ENCODE measurements around the gene GOLGA2. TPM values are rescaled to one million over a fixed set of nuclear protein-coding genes. Genes with fewer than 3 reads are reported as not detected.
"Not testable (repeated sequence)": the region's sequence is repeated elsewhere in the genome, so short reads cannot be mapped to it uniquely, and the experiment has no call there.

Gene GOLGA2
- total and polyA plus RNA-seq, 2 of the 13 experiments (the other 11 are each of a cell fraction or from before 2014, with no cell fraction given): 45.3 to 45.8 TPM

- WGBS (ENCODE audit: low lambda C conversion rate): 94% methylated on average over 5 of the region's 6 CpGs
- Histone ChIP-seq H3K27me3 (ENCODE audit: control insufficient read depth in 1 of 2, insufficient read depth in 2 of 2, low read length in 2 of 2) (no peaks in the 10 kb centered on the region), H4K20me1 (ENCODE audit: insufficient read depth, low read length) (no peaks in the 10 kb centered on the region), H3K9ac (ENCODE audit: insufficient read depth, low read depth, low read length) (no peak overlapping the region), H3K36me3 (replicated peaks in 1 of 2; ENCODE audit: control insufficient read depth in 1 of 2, insufficient read depth in 2 of 2, low read length in 2 of 2) (peaks cover 5 to 12% of the 10 kb centered on the region in 2 experiments; a peak in 3 of 5 replicates), H3K79me2 (ENCODE audit: insufficient read depth, low read length) (no peaks in the 10 kb centered on the region), H3K9me3 (ENCODE audit: low read length) (no peaks in the 10 kb centered on the region), H3K27ac (ENCODE audit: extremely low read length, insufficient read depth, low read length) (no peak overlapping the region), H3K4me2 (ENCODE audit: low read depth, low read length) (no peak overlapping the region), H3K4me3 (replicated peaks in 1 of 3; ENCODE audit: insufficient read depth in 1 of 3, low read depth in 2 of 3, low read length in 3 of 3) (no peak overlapping the region), H3K4me1 (ENCODE audit: insufficient read depth, low read length) (peaks cover 6% of the 10 kb centered on the region), H2AFZ (ENCODE audit: low read length) (no peak overlapping the region)
- DNase-seq (ENCODE audit: low spot score): no peak
- no peak for ATAC-seq
- ChIA-PET POLR2A (no interaction called here), CTCF (ENCODE audit: low intra/inter-chr PET ratio, low total read pairs) (no interaction called here)
- in situ Hi-C loops (cut with HindIII; ENCODE audit: extremely low pct_ligation_motif_present, low pct_unique_long_range_greater_than_20kb): no loop called here
- TF ChIP-seq ZNF772 (CRISPR knock-in tag; IDR thresholded peaks at IDR 0.05): no peak
- no peak for FAIRE-seq
- intact Hi-C loops (cut with micrococcal nuclease; ENCODE audit: unreplicated experiment): no loop called here
- no TSS peak for BruUV-seq (replicated peaks)
Observed at GRCh38 chr9:128282500-128282899, 6.7 kb upstream of the GOLGA2 start.

GRCh38 chr9:128280084-128280622 lies 4.3 kb upstream of the GOLGA2 start:
- no TSS peak for BruUV-seq (replicated peaks)
- H2AFZ ChIP-seq (ENCODE audit: low read length): no peak overlapping the region
- FAIRE-seq: no peak
- TF ChIP-seq SRY (CRISPR knock-in tag; IDR thresholded peaks at IDR 0.05): no peak
- peaks cover 9% of the 10 kb centered on the region for H3K79me2 ChIP-seq (ENCODE audit: insufficient read depth, low read length)
- POLR2A ChIA-PET: no interaction called here
- H3K4me3 ChIP-seq (replicated peaks in 1 of 3; ENCODE audit: insufficient read depth in 1 of 3, low read depth in 2 of 3, low read length in 3 of 3): no peak overlapping the region
- no peak overlapping the region for H3K27ac ChIP-seq (ENCODE audit: extremely low read length, insufficient read depth, low read length)
- ATAC-seq: no peak
- CTCF ChIA-PET (ENCODE audit: low intra/inter-chr PET ratio, low total read pairs): no interaction called here
- in situ Hi-C loops (cut with HindIII; ENCODE audit: extremely low pct_ligation_motif_present, low pct_unique_long_range_greater_than_20kb): no loop called here
- H3K4me1 ChIP-seq (ENCODE audit: insufficient read depth, low read length): peaks cover 12% of the 10 kb centered on the region
- no peak for DNase-seq (ENCODE audit: low spot score)
- intact Hi-C loops (cut with micrococcal nuclease; ENCODE audit: unreplicated experiment): no loop called here
- no peak overlapping the region for H3K4me2 ChIP-seq (ENCODE audit: low read depth, low read length)
- no peaks in the 10 kb centered on the region for H3K9me3 ChIP-seq (ENCODE audit: low read length)
- H3K27me3 ChIP-seq (ENCODE audit: control insufficient read depth in 1 of 2, insufficient read depth in 2 of 2, low read length in 2 of 2): no peaks in the 10 kb centered on the region; a peak in 1 of 5 replicates
- no peak overlapping the region for H3K9ac ChIP-seq (ENCODE audit: insufficient read depth, low read depth, low read length)
- WGBS (ENCODE audit: low lambda C conversion rate): 94% methylated on average over 5 of the region's 5 CpGs
- no peaks in the 10 kb centered on the region; a peak in 1 of 5 replicates for H3K36me3 ChIP-seq (replicated peaks in 1 of 2; ENCODE audit: control insufficient read depth in 1 of 2, insufficient read depth in 2 of 2, low read length in 2 of 2)
- no peaks in the 10 kb centered on the region for H4K20me1 ChIP-seq (ENCODE audit: insufficient read depth, low read length)

GRCh38 chr9:128279088-128280073 lies 3.6 kb upstream of the GOLGA2 start:
- Histone ChIP-seq H3K79me2 (ENCODE audit: insufficient read depth, low read length) (peaks cover 17% of the 10 kb centered on the region), H3K4me1 (ENCODE audit: insufficient read depth, low read length) (peaks cover 17% of the 10 kb centered on the region)
- H3K27ac ChIP-seq (ENCODE audit: extremely low read length, insufficient read depth, low read length); intact Hi-C loops (cut with micrococcal nuclease; ENCODE audit: unreplicated experiment); H3K9ac ChIP-seq (ENCODE audit: insufficient read depth, low read depth, low read length); H3K27me3 ChIP-seq (ENCODE audit: control insufficient read depth in 1 of 2, insufficient read depth in 2 of 2, low read length in 2 of 2); DNase-seq (ENCODE audit: low spot score); H3K4me3 ChIP-seq (replicated peaks in 1 of 3; ENCODE audit: insufficient read depth in 1 of 3, low read depth in 2 of 3, low read length in 3 of 3); H2AFZ ChIP-seq (ENCODE audit: low read length); H3K36me3 ChIP-seq (replicated peaks in 1 of 2; ENCODE audit: control insufficient read depth in 1 of 2, insufficient read depth in 2 of 2, low read length in 2 of 2); in situ Hi-C loops (cut with HindIII; ENCODE audit: extremely low pct_ligation_motif_present, low pct_unique_long_range_greater_than_20kb); ATAC-seq; FAIRE-seq; H3K9me3 ChIP-seq (ENCODE audit: low read length); H3K4me2 ChIP-seq (ENCODE audit: low read depth, low read length); H4K20me1 ChIP-seq (ENCODE audit: insufficient read depth, low read length); POLR2A ChIA-PET; BruUV-seq (replicated peaks); CTCF ChIA-PET (ENCODE audit: low intra/inter-chr PET ratio, low total read pairs): not testable (repeated sequence)
- WGBS (ENCODE audit: low lambda C conversion rate): 96% methylated on average over 22 of the region's 22 CpGs

All from HepG2 (cell line).